ENCODE results near the gene DOCK1.

- no peak for TF ChIP-seq EZH2 (IDR thresholded peaks at IDR 0.05; ENCODE audit: insufficient read depth, poor library complexity, severe bottlenecking)
- TF ChIP-seq EZH2phosphoT487 (IDR thresholded peaks at IDR 0.05; ENCODE audit: insufficient read depth, low read depth): no peak
Measured at GRCh38 chr10:127242914-127243313, 337.7 kb downstream of the DOCK1 start.
